Measurements from ENCODE around the gene PLCL2. TPM values are rescaled to one million over a fixed set of nuclear protein-coding genes. Genes with fewer than 3 reads are reported as not detected.

The PLCL2 gene
- total RNA-seq, 1 experiment from 2014 or later, result 32.1 TPM

- H4K20me1 ChIP-seq (ENCODE audit: control insufficient read depth, insufficient read depth, insufficient read length), result no peaks in the 10 kb centered on the region
- Mint-ChIP-seq H3K27ac (no peak overlapping the region), H3K4me1 (peaks cover 18 to 22% of the 10 kb centered on the region in 2 experiments), H3K9me3 (no peaks in the 10 kb centered on the region), H3K27me3 (ENCODE audit: low read depth) (peaks cover 3% of the 10 kb centered on the region; the same call in 1 of the 2 replicates), H3K4me3 (no peak overlapping the region), H3K36me3 (ENCODE audit: insufficient read depth in 1 of 3, low read depth in 3 of 3) (no peaks in the 10 kb centered on the region)
- no peak overlapping the region for H3K27ac ChIP-seq (ENCODE audit: insufficient read length, low read depth, low read length)
- H2BK15ac ChIP-seq (ENCODE audit: low read depth, low read length), result no peak overlapping the region
- TF ChIP-seq CTCF (conservative IDR thresholded peaks at IDR 0.05), result no peak
- no peak overlapping the region for H3T11ph ChIP-seq (ENCODE audit: low read length)
- peaks cover 4% of the 10 kb centered on the region; the same call in 1 of the 2 replicates for H3K4me1 ChIP-seq (ENCODE audit: insufficient read depth, low read length)
- no peaks in the 10 kb centered on the region for H3K79me1 ChIP-seq (ENCODE audit: insufficient read depth, low read depth, low read length, poor library complexity, severe bottlenecking)
- H3K4me2 ChIP-seq (ENCODE audit: insufficient read depth, insufficient read length, low read length), result no peak overlapping the region
- no peak overlapping the region for H2AK5ac ChIP-seq (ENCODE audit: insufficient read length, low read length)
- no peak overlapping the region for H3K14ac ChIP-seq (ENCODE audit: insufficient read depth, low read length)
- H3K27me3 ChIP-seq (ENCODE audit: insufficient read depth, low read length), result no peaks in the 10 kb centered on the region
- H2AFZ ChIP-seq (ENCODE audit: low read length), result no peak overlapping the region
- DNase-seq, result no peak
- H2BK120ac ChIP-seq (ENCODE audit: low read depth, low read length, poor library complexity, severe bottlenecking), result no peak overlapping the region
- H3K79me2 ChIP-seq (ENCODE audit: insufficient read depth, low read length), result no peaks in the 10 kb centered on the region
- no peak overlapping the region for H3K23ac ChIP-seq (ENCODE audit: insufficient read length, low read depth, low read length)
- no peak overlapping the region for H2BK12ac ChIP-seq (ENCODE audit: insufficient read length, low read depth, low read length)
- no peak overlapping the region for H3K9ac ChIP-seq (ENCODE audit: extremely low read depth, insufficient read length, low read length)
- no peak overlapping the region for H3K4ac ChIP-seq (ENCODE audit: low read depth, low read length)
- H3K56ac ChIP-seq (ENCODE audit: insufficient read length, low read depth, low read length), result no peak overlapping the region
- H2BK5ac ChIP-seq (ENCODE audit: insufficient read length, low read length), result no peak overlapping the region
- H2BK20ac ChIP-seq (ENCODE audit: low read depth, low read length, poor library complexity, severe bottlenecking), result no peak overlapping the region
- H4K91ac ChIP-seq (ENCODE audit: insufficient read length, low read depth, low read length), result no peak overlapping the region
- no peaks in the 10 kb centered on the region for H3K9me3 ChIP-seq (ENCODE audit: control insufficient read depth, low read depth, low read length)
- H3K23me2 ChIP-seq (ENCODE audit: insufficient read length, low read depth, low read length, poor library complexity, severe bottlenecking), result no peaks in the 10 kb centered on the region
- H3K18ac ChIP-seq (ENCODE audit: insufficient read length, low read depth, low read length), result no peak overlapping the region
- no CpG with 5 or more reads among the region's 2 CpGs for WGBS (ENCODE audit: extremely low coverage, insufficient read length, low lambda C conversion rate)
- H4K8ac ChIP-seq (replicated peaks; ENCODE audit: insufficient read length, low read depth, low read length), result no peak overlapping the region
- H4K5ac ChIP-seq (ENCODE audit: insufficient read length, low read depth, low read length), result no peak overlapping the region
Measured at GRCh38 chr3:16844222-16844621, 40.5 kb upstream of the PLCL2 start.
